GM12878 (cell line): ENCODE results near the gene TMPRSS4. TPM values are rescaled to one million over a fixed set of nuclear protein-coding genes. Genes with fewer than 3 reads are reported as not detected.

Source experiments
- ATAC-seq: fragments of 200-7000 bp; cut with Tn5 transposase; 3 replicates; pipeline ENCODE4 v1.9.1; 2020; ENCODE audit warnings: mild to moderate bottlenecking, moderate library complexity
- BruUV-seq: library from RNA; stranded (reverse); fragments of 400-500 nt; replicated peaks from 2 replicates; lab custom pipeline; 2021; lab: Mats Ljungman, UMichigan
- CTCF ChIA-PET: fragments of 300-600 bp; sonication (Branson Sonifier 250); formaldehyde crosslinking; extraction: SDS; loops from one replicate; lab custom pipeline; 2021; ENCODE audit warnings: inconsistent platforms; lab: Yijun Ruan, JAX
- POLR2A ChIA-PET: fragments of 350-600 bp; formaldehyde crosslinking; extraction: SDS; loops from one replicate; lab custom pipeline; 2021; ENCODE audit warnings: inconsistent platforms; lab: Charles Lee
- RAD21 ChIA-PET: fragments of 300-600 bp; sonication (Branson Sonifier 250); formaldehyde crosslinking; loops from one replicate; lab custom pipeline; 2023; ENCODE audit warnings: antibody characterized with exemption; ENCODE audit not compliant: unreplicated experiment; lab: Charles Lee
- SMC1A ChIA-PET: fragments of 300-600 bp; sonication (Branson Sonifier 250); formaldehyde crosslinking; loops from one replicate; lab custom pipeline; 2023; ENCODE audit not compliant: unreplicated experiment, uncharacterized antibody; lab: Charles Lee
- DNase-seq: peaks from one replicate; pipeline ENCODE4 v3.0.0-alpha.2; 2011; ENCODE audit warnings: low read depth, low spot score
- FAIRE-seq: peaks from 3 replicates; lab custom pipeline; 2011; peaks lifted over from hg19 to GRCh38; lab: Jason Lieb, UNC
- H2AFZ ChIP-seq: 2 replicates; pipeline ENCODE4 v1.6.0; 2011; ENCODE audit warnings: low read depth, low read length, control low read depth; ENCODE audit not compliant: control insufficient read depth
- H3K27ac ChIP-seq: 2 replicates; pipeline ENCODE4 v1.5.1; 2011; ENCODE audit warnings: control low read depth; ENCODE audit not compliant: control insufficient read depth, insufficient read depth
- H3K27me3 ChIP-seq, 2 experiments: replicated peaks in 1 of 2; 2 replicates each; pipeline versions ENCODE4 v1.6.0 to v1.6.1; 2011; ENCODE audit warnings: low read length in 1 of 2; ENCODE audit not compliant: control insufficient read depth in 2 of 2, insufficient read depth in 2 of 2
- H3K36me3 ChIP-seq, 2 experiments: 2 replicates each; pipeline ENCODE4 v1.5.1; 2011; ENCODE audit warnings: low read length in 1 of 2; ENCODE audit not compliant: control insufficient read depth in 2 of 2, insufficient read depth in 2 of 2
- H3K4me1 ChIP-seq: 2 replicates; pipeline ENCODE4 v1.6.1; 2011; ENCODE audit warnings: mild to moderate bottlenecking, low read length, moderate library complexity, mixed read lengths; ENCODE audit not compliant: control insufficient read depth, insufficient read depth
- H3K4me2 ChIP-seq: 2 replicates; pipeline ENCODE4 v1.6.0; 2011; ENCODE audit warnings: control low read depth; ENCODE audit not compliant: control insufficient read depth, insufficient read depth
- H3K4me3 ChIP-seq: fragments of 200-600 bp; sonication (generic); 2 replicates; pipeline ENCODE4 v1.5.1; 2016
- H3K79me2 ChIP-seq: 2 replicates; pipeline ENCODE4 v1.6.0; 2011; ENCODE audit warnings: low read length; ENCODE audit not compliant: control insufficient read depth, insufficient read depth
- H3K9ac ChIP-seq: 2 replicates; pipeline ENCODE4 v1.8.0; 2011; ENCODE audit warnings: low read length, control low read depth, mixed read lengths; ENCODE audit not compliant: control insufficient read depth, insufficient read depth
- H3K9me3 ChIP-seq: replicated peaks from 3 replicates; pipeline ENCODE4 v1.5.1; 2011; ENCODE audit warnings: mild to moderate bottlenecking, low read length; ENCODE audit not compliant: control insufficient read depth, insufficient read depth
- H4K20me1 ChIP-seq: 2 replicates; pipeline ENCODE4 v1.6.0; 2011; ENCODE audit not compliant: control insufficient read depth, insufficient read depth
- E2F4 ChIP-seq: IDR thresholded peaks from 2 replicates; pipeline ENCODE4 v1.6.1; 2012; ENCODE audit warnings: low read depth, low read length, improper control_type of control experiment
- GATAD2B ChIP-seq: fragments of 450-650 bp; conservative IDR thresholded peaks from 2 replicates; pipeline ENCODE4 v1.6.1; 2017; ENCODE audit warnings: low read depth, mild to moderate bottlenecking, moderate library complexity
- HSF1 ChIP-seq: fragments of 150-350 bp; IDR thresholded peaks from 2 replicates; pipeline ENCODE4 v1.6.1; 2014; ENCODE audit warnings: mild to moderate bottlenecking, low read depth, low read length
- STAT3 ChIP-seq: IDR thresholded peaks from 2 replicates; pipeline ENCODE4 v1.6.1; 2011; ENCODE audit warnings: low read depth, low read length, improper control_type of control experiment
- WGBS: methylation state at CpG from one replicate; pipeline ENCODE4 v1.1.6; 2016; ENCODE audit warnings: low lambda C conversion rate; ENCODE audit not compliant: insufficient replicate concordance, insufficient coverage; ENCODE audit errors: missing lambda C conversion rate; 5-methylcytosine and 5-hydroxymethylcytosine counted together
- in situ Hi-C: fragments of 300-500 bp; cut with MboI; formaldehyde crosslinking; loops from 9 replicates; pipeline ENCODE4 v1.14.3; 2018; ENCODE audit warnings: mixed read lengths
- intact Hi-C: fragments of 100-400 bp; cut with micrococcal nuclease; formaldehyde crosslinking; loops from one replicate; pipeline ENCODE4 v1.14.2; 2022; ENCODE audit not compliant: unreplicated experiment
- polyA plus RNA-seq, 11 experiments: library from polyadenylated mRNA; depleted of rRNA in 4 of 11; unstranded in 6 of 11; stranded (reverse) in 5 of 11; fragments of >200 nt; fragmentation: Nextera tagmentation in 4 of 11; fragmentation: Illumina TruSeq in 1 of 11; extraction: Ambion mirVana in 4 of 11; extraction: Trizol in 1 of 11; gene quantifications; 1 replicate in 1 of 11; 2 replicates in 10 of 11; pipeline versions ENCODE4 v1.2.1 to v1.2.3, GENCODE V29; 2011 to 2016; ENCODE audit warnings: inconsistent platforms in 2 of 11, missing spikeins in 2 of 11, low read depth in 1 of 11
- total RNA-seq, 4 experiments: library from RNA; depleted of rRNA in 3 of 4; stranded (reverse); fragments of >200 nt in 3 of 4; fragmentation: Illumina TruSeq in 1 of 4; extraction: Trizol in 1 of 4; gene quantifications; 2 replicates each; pipeline versions ENCODE4 v1.2.1 to v1.2.3, GENCODE V29; 2013 to 2021

TMPRSS4 gene
- total and polyA plus RNA-seq, 10 of the 15 experiments (the other 5 are each of a cell fraction or from before 2014, with no cell fraction given): 0.14 to 0.26 TPM; not detected in 8

GRCh38 chr11:118050208-118050891 is 26.5 kb upstream of the TMPRSS4 start:
- WGBS: 85% methylated on average over 7 of the region's 7 CpGs
- no peak overlapping the region for H3K9ac ChIP-seq
- RAD21 ChIA-PET: interaction anchor here (5.3 to 7.3 kb wide), 5 partner anchors 64 to 242 kb away, joined by 52 to 248 read pairs (median 93); partner anchors contain the start of genes FXYD2 and IL10RA
- CTCF ChIA-PET: interaction anchor here (0.6 to 9.1 kb wide), 12 partner anchors 8 to 624 kb away, joined by 3 to 364 read pairs (median 12); partner anchors contain the start of genes FXYD2 and IL10RA
- no peaks in the 10 kb centered on the region for H3K36me3 ChIP-seq
- H3K4me1 ChIP-seq: peaks cover 28% of the 10 kb centered on the region
- intact Hi-C loops: loop anchor here (2.0 kb wide), 1 partner anchor 64 kb away; the partner anchor contains the start of gene IL10RA
- H3K27ac ChIP-seq: no peak overlapping the region
- no TSS peak for BruUV-seq
- no peak overlapping the region for H2AFZ ChIP-seq
- in situ Hi-C loops: loop anchor here (25.0 kb wide), 1 partner anchor 613 kb away; no protein-coding TSS in a partner anchor
- no peak for ATAC-seq
- no peaks in the 10 kb centered on the region for H3K27me3 ChIP-seq
- H3K4me2 ChIP-seq: no peak overlapping the region
- no peaks in the 10 kb centered on the region for H4K20me1 ChIP-seq
- TF ChIP-seq GATAD2B (no peak), STAT3 (no peak), HSF1 (no peak), E2F4 (no peak)
- TF ChIP-seq, all 136 proteins: peak for 0
- Histone ChIP-seq H3K79me2 (no peaks in the 10 kb centered on the region), H3K4me3 (no peak overlapping the region), H3K9me3 (no peaks in the 10 kb centered on the region)
- SMC1A ChIA-PET: interaction anchor here (1.5 to 8.2 kb wide), 8 partner anchors 39 to 241 kb away, joined by 4 to 295 read pairs (median 66); partner anchors contain the start of genes FXYD2 and IL10RA
- POLR2A ChIA-PET: no interaction called here
- no peak for DNase-seq
- no peak for FAIRE-seq
